H9 (cell line): ENCODE results near the gene DIS3L2. TPM values are rescaled to one million over a fixed set of nuclear protein-coding genes. Genes with fewer than 3 reads are reported as not detected.

ENCODE experiments used
- DNase-seq: peaks from one replicate; pipeline ENCODE4 v3.0.0-alpha.2; 2017
- H2AFZ ChIP-seq: one replicate; pipeline ENCODE4 v1.6.1; 2013; ENCODE audit warnings: mild to moderate bottlenecking, low read length, control low read depth, moderate library complexity
- H2AK5ac ChIP-seq: 2 replicates; pipeline ENCODE4 v1.6.1; 2013; ENCODE audit warnings: low read length, control low read depth, mixed read lengths; ENCODE audit not compliant: insufficient read length
- H2BK120ac ChIP-seq: one replicate; pipeline ENCODE4 v1.6.1; 2013; ENCODE audit warnings: low read depth, mild to moderate bottlenecking, low read length, control low read depth, inconsistent platforms; ENCODE audit not compliant: poor library complexity, severe bottlenecking
- H2BK12ac ChIP-seq: 2 replicates; pipeline ENCODE4 v1.6.1; 2013; ENCODE audit warnings: low read length, control low read depth, mixed read lengths, low read depth; ENCODE audit not compliant: insufficient read length
- H2BK15ac ChIP-seq: 2 replicates; pipeline ENCODE4 v1.6.1; 2013; ENCODE audit warnings: low read depth, low read length, control low read depth
- H2BK20ac ChIP-seq: one replicate; pipeline ENCODE4 v1.6.1; 2013; ENCODE audit warnings: low read depth, mild to moderate bottlenecking, low read length, control low read depth, inconsistent platforms; ENCODE audit not compliant: poor library complexity, severe bottlenecking
- H2BK5ac ChIP-seq: 2 replicates; pipeline ENCODE4 v1.6.1; 2013; ENCODE audit warnings: low read length, control low read depth, mixed read lengths; ENCODE audit not compliant: insufficient read length
- H3K14ac ChIP-seq: 2 replicates; pipeline ENCODE4 v1.6.1; 2013; ENCODE audit warnings: low read length, control low read depth; ENCODE audit not compliant: insufficient read depth
- H3K18ac ChIP-seq: 2 replicates; pipeline ENCODE4 v1.6.1; 2013; ENCODE audit warnings: low read depth, mild to moderate bottlenecking, mixed read lengths, low read length, control low read depth; ENCODE audit not compliant: insufficient read length
- H3K23ac ChIP-seq: 2 replicates; pipeline ENCODE4 v1.6.1; 2013; ENCODE audit warnings: low read length, control low read depth, mixed read lengths, low read depth; ENCODE audit not compliant: insufficient read length
- H3K23me2 ChIP-seq: 2 replicates; pipeline ENCODE4 v1.6.1; 2013; ENCODE audit warnings: low read depth, mild to moderate bottlenecking, mixed read lengths, low read length, control low read depth; ENCODE audit not compliant: insufficient read length, poor library complexity, severe bottlenecking
- H3K27ac ChIP-seq: 2 replicates; pipeline ENCODE4 v1.5.1; 2013; ENCODE audit warnings: low read length, control low read depth, mixed read lengths, low read depth; ENCODE audit not compliant: insufficient read length
- H3K27me3 ChIP-seq: 2 replicates; pipeline ENCODE4 v1.6.1; 2013; ENCODE audit warnings: low read length, control low read depth, inconsistent platforms; ENCODE audit not compliant: insufficient read depth
- H3K4ac ChIP-seq: 2 replicates; pipeline ENCODE4 v1.6.1; 2013; ENCODE audit warnings: low read depth, mild to moderate bottlenecking, control low read depth, inconsistent platforms, low read length, moderate library complexity
- H3K4me1 ChIP-seq: 2 replicates; pipeline ENCODE4 v1.6.1; 2013; ENCODE audit warnings: low read length, control low read depth, inconsistent platforms; ENCODE audit not compliant: insufficient read depth
- H3K4me2 ChIP-seq: 2 replicates; pipeline ENCODE4 v1.6.1; 2013; ENCODE audit warnings: low read length, control low read depth, mixed read lengths; ENCODE audit not compliant: insufficient read length, insufficient read depth
- H3K56ac ChIP-seq: 2 replicates; pipeline ENCODE4 v1.6.1; 2013; ENCODE audit warnings: low read depth, mild to moderate bottlenecking, mixed read lengths, low read length, control low read depth; ENCODE audit not compliant: insufficient read length
- H3K79me1 ChIP-seq: 2 replicates; pipeline ENCODE4 v1.6.1; 2013; ENCODE audit warnings: low read depth, mild to moderate bottlenecking, moderate library complexity, low read length, control low read depth, inconsistent platforms; ENCODE audit not compliant: insufficient read depth, poor library complexity, severe bottlenecking
- H3K79me2 ChIP-seq: 2 replicates; pipeline ENCODE4 v1.6.1; 2013; ENCODE audit warnings: low read length, control low read depth, inconsistent platforms; ENCODE audit not compliant: insufficient read depth
- H3K9ac ChIP-seq: 2 replicates; pipeline ENCODE4 v1.6.1; 2013; ENCODE audit warnings: low read length, control low read depth, mixed read lengths; ENCODE audit not compliant: insufficient read length; ENCODE audit errors: extremely low read depth
- H3K9me3 ChIP-seq: one replicate; pipeline ENCODE4 v1.6.1; 2013; ENCODE audit warnings: low read depth, low read length, inconsistent platforms; ENCODE audit not compliant: control insufficient read depth
- H3T11ph ChIP-seq: one replicate; pipeline ENCODE4 v1.6.1; 2013; ENCODE audit warnings: mild to moderate bottlenecking, low read length, control low read depth, inconsistent platforms
- H4K20me1 ChIP-seq: one replicate; pipeline ENCODE4 v1.6.1; 2013; ENCODE audit not compliant: control insufficient read depth, insufficient read length, insufficient read depth
- H4K5ac ChIP-seq: 2 replicates; pipeline ENCODE4 v1.6.1; 2013; ENCODE audit warnings: low read depth, mild to moderate bottlenecking, mixed read lengths, low read length, control low read depth; ENCODE audit not compliant: insufficient read length
- H4K8ac ChIP-seq: replicated peaks from 2 replicates; pipeline ENCODE4 v1.6.1; 2013; ENCODE audit warnings: low read length, control low read depth, mixed read lengths, low read depth; ENCODE audit not compliant: insufficient read length
- H4K91ac ChIP-seq: 2 replicates; pipeline ENCODE4 v1.6.1; 2013; ENCODE audit warnings: low read depth, mild to moderate bottlenecking, moderate library complexity, mixed read lengths, low read length, control low read depth; ENCODE audit not compliant: insufficient read length
- H3K27ac Mint-ChIP-seq, 3 experiments: 2 replicates in 2 of 3; 3 replicates in 1 of 3; pipeline ENCODE4 v1.8.0; 2020 to 2021; ENCODE audit warnings: mixed read lengths in 3 of 3, mild to moderate bottlenecking in 1 of 3, moderate library complexity in 1 of 3
- H3K27me3 Mint-ChIP-seq: 2 replicates; pipeline ENCODE4 v1.8.0; 2021; ENCODE audit warnings: low read depth, mild to moderate bottlenecking, moderate library complexity, mixed read lengths
- H3K36me3 Mint-ChIP-seq, 3 experiments: 2 replicates in 2 of 3; 3 replicates in 1 of 3; pipeline ENCODE4 v1.8.0; 2020 to 2021; ENCODE audit warnings: low read depth in 3 of 3, mixed read lengths in 3 of 3; ENCODE audit not compliant: insufficient read depth in 1 of 3
- H3K4me1 Mint-ChIP-seq, 2 experiments: 2 replicates each; pipeline ENCODE4 v1.8.0; 2020; ENCODE audit warnings: mixed read lengths in 2 of 2
- H3K4me3 Mint-ChIP-seq, 2 experiments: 2 replicates in 1 of 2; 3 replicates in 1 of 2; pipeline ENCODE4 v1.8.0; 2020 to 2021; ENCODE audit warnings: mild to moderate bottlenecking in 2 of 2, mixed read lengths in 2 of 2, moderate library complexity in 1 of 2
- H3K9me3 Mint-ChIP-seq, 2 experiments: 2 replicates in 1 of 2; 3 replicates in 1 of 2; pipeline ENCODE4 v1.8.0; 2020; ENCODE audit warnings: mild to moderate bottlenecking in 2 of 2, mixed read lengths in 2 of 2, moderate library complexity in 1 of 2
- WGBS: extraction: QIAGEN DNeasy Blood & Tissue Kit; methylation state at CpG from one replicate; pipeline ENCODE4 v1.1.7; 2013; ENCODE audit warnings: missing lambda C conversion rate, low lambda C conversion rate, mixed read lengths; ENCODE audit not compliant: insufficient read length; ENCODE audit errors: extremely low coverage; 5-methylcytosine and 5-hydroxymethylcytosine counted together
- total RNA-seq: library from RNA; stranded (reverse); gene quantifications from 2 replicates; pipeline ENCODE4 v1.2.1, GENCODE V29; 2021
- TF ChIP-seq, protein P1 (sequence below): fragments of 200-600 bp; sonication (generic); conservative IDR thresholded peaks from 3 replicates; pipeline ENCODE4 v1.8.0; 2021; ENCODE audit warnings: antibody characterized with exemption, mild to moderate bottlenecking

Gene DIS3L2
- total RNA-seq, 1 experiment from 2014 or later, result 28.1 TPM

GRCh38 chr2:231985823-231986261, 24.3 kb downstream of the DIS3L2 start:
- H3K23me2 ChIP-seq, result no peaks in the 10 kb centered on the region
- no peak overlapping the region for H4K91ac ChIP-seq
- H4K20me1 ChIP-seq, result no peaks in the 10 kb centered on the region
- Mint-ChIP-seq H3K36me3 (no peaks in the 10 kb centered on the region; a peak in 1 of 7 replicates), H3K27ac (peak overlapping the region in 2 of 3 experiments; percentile 34 to 94; a peak in 3 of 7 replicates), H3K4me3 (peak overlapping the region in 1 of 2 experiments; percentile 51; a peak in 2 of 5 replicates), H3K27me3 (no peaks in the 10 kb centered on the region), H3K4me1 (peaks cover 36 to 39% of the 10 kb centered on the region in 2 experiments), H3K9me3 (no peaks in the 10 kb centered on the region)
- no peak overlapping the region for H4K5ac ChIP-seq
- no peak overlapping the region for H3K4ac ChIP-seq
- no peak overlapping the region for H2BK120ac ChIP-seq
- H3K79me2 ChIP-seq, result no peaks in the 10 kb centered on the region; the same call in 1 of the 2 replicates
- H4K8ac ChIP-seq, result no peak overlapping the region
- H3K18ac ChIP-seq, result no peak overlapping the region
- H3K4me1 ChIP-seq, result peaks cover 6% of the 10 kb centered on the region; the same call in 1 of the 2 replicates
- no peaks in the 10 kb centered on the region for H3K79me1 ChIP-seq
- no peak overlapping the region for H2BK5ac ChIP-seq
- H2BK15ac ChIP-seq, result no peak overlapping the region
- no peak overlapping the region for H3T11ph ChIP-seq
- H3K4me2 ChIP-seq, result no peak overlapping the region
- peak; percentile 85 for DNase-seq
- H3K27ac ChIP-seq, result no peak overlapping the region
- no peak overlapping the region for H3K23ac ChIP-seq
- H3K27me3 ChIP-seq, result no peaks in the 10 kb centered on the region
- no peak overlapping the region for H3K56ac ChIP-seq
- TF ChIP-seq, protein P1, sequence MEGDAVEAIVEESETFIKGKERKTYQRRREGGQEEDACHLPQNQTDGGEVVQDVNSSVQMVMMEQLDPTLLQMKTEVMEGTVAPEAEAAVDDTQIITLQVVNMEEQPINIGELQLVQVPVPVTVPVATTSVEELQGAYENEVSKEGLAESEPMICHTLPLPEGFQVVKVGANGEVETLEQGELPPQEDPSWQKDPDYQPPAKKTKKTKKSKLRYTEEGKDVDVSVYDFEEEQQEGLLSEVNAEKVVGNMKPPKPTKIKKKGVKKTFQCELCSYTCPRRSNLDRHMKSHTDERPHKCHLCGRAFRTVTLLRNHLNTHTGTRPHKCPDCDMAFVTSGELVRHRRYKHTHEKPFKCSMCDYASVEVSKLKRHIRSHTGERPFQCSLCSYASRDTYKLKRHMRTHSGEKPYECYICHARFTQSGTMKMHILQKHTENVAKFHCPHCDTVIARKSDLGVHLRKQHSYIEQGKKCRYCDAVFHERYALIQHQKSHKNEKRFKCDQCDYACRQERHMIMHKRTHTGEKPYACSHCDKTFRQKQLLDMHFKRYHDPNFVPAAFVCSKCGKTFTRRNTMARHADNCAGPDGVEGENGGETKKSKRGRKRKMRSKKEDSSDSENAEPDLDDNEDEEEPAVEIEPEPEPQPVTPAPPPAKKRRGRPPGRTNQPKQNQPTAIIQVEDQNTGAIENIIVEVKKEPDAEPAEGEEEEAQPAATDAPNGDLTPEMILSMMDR, result no peak
- H2BK20ac ChIP-seq, result no peak overlapping the region
- no CpG with 5 or more reads among the region's 8 CpGs for WGBS
- no peak overlapping the region for H3K9ac ChIP-seq
- H2BK12ac ChIP-seq, result no peak overlapping the region
- peak overlapping the region; percentile 51 for H2AFZ ChIP-seq
- no peak overlapping the region for H3K14ac ChIP-seq
- no peaks in the 10 kb centered on the region for H3K9me3 ChIP-seq
- H2AK5ac ChIP-seq, result no peak overlapping the region
